NCI-H2227 (cell line): Measurements from ENCODE around the gene COL4A6.
A peak's percentile ranks its signal among the peaks of the same experiment; 100 is the strongest.

Experiments used
- DNase-seq: peaks from one replicate; lab custom pipeline; 2025; ENCODE audit not compliant: unreplicated experiment; lab: John Stamatoyannopoulos, UW

Gene COL4A6

DNA sequence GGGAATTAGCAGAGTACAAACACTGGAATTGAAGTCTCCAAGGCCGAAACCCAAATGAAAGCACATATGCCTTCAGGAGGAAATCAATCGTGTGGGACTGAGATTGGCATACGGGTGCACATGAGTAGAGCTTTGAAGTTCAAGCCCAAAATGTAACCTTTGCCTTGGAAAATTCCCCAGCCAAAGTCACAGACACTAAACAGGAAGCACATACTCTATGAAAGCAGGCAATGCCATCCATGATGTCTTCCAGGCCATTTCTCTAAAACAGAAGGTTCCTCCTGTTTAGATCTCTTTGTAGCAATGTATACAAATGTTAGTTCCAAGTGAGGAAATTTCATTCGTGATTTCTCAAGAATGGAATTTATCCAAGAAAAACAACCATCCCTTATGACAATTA lies 162.5 kb downstream of the COL4A6 start:
- DNase-seq = no peak

DNA sequence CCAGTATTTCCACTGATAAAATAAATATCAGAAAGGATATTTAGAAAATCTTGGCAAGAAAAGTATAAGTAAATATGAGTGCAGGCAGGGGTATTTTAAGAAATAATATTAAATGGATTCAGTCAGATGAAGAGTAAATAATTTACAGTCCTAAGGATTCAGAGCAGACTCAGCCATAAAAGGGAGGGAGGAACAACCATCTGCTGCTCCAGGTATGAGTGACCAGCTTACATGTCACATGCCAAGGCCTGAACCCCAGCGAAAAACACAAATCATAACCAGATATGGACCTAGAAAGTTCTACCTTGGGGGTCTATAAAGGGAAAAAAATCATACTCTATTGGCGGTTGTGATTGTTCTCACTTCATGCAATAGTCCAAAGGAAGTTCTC lies 166.8 kb downstream of the COL4A6 start:
- DNase-seq = no peak

DNA sequence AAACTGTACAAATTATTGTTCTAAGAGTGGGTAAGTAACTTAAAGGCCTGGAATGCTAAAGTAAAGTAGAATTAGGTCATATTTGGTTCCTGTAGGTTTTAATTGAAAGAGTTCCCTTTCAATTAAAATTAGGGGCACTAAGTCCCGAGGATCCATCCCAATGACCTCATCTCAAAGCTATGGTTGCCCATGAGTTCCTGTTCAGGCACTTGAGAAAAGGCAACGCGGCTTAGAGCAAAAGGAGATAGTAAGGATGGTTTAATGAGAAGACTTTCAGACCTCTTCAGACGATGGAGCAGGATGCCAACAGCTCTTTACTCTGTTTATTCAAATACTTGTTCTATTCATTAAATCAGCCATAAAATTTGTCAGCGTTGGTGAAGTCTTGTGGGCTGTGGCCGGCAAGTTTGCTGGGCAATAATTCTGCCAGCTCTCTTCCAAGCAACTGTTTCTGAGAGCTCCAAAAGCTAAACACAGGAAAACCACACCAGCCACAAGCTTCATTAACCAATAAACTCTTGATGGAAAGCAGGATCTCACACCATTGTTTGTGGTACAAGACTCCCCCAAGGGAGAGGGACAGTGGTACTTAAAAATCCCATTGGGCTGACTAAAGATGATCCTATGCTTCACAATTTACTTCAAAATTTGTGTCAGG lies 167.4 kb downstream of the COL4A6 start:
- no peak for DNase-seq

DNA sequence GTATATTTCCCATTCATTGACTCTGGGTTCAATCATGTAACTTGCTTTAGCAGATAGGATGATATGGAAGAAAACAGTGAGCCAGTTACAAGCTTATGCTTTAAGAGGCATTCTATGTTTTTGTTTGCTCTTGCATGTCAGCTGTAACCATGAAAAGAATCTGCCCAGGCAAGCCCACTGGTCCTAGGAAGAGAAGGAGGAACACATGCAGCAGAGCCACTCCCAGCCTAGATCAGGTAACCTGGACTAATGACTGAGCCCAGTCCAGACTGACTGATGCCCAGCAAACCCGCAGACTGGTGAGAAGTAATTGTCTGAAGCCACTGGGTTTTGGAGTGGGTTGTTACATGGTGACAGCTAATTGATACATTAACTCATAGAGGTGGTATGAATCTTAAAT lies 167.9 kb downstream of the COL4A6 start:
- no peak for DNase-seq

DNA sequence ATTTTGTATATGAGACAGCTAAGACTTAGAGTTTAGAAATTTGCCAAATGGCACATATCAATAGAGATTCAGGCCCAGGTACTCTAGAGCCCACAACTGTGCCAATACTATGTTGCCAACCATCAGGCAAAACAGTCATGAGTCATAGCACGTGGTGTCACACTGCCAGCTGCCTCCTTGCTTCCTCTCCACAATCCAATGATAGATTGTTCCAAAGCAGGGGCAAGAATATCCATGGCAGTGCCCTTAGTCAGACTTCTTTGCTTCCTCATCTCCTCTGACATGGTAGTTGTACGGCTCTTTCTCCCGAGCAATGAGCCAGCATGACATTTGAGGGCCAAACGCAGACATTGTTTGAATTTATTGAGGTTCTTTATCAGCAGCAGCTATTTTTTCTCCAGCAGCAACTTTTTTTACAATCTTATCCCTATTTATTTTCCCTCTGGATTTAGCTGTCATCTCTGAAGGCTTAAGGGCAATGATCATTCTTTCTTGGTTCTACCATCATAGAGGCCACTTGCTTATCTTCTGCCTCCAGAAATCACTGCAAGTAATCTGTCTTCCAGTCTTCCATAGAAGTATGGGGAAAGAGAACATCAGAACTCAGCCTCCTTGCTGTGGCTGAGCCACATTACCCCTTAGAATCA lies 169.7 kb downstream of the COL4A6 start:
- no peak for DNase-seq

DNA sequence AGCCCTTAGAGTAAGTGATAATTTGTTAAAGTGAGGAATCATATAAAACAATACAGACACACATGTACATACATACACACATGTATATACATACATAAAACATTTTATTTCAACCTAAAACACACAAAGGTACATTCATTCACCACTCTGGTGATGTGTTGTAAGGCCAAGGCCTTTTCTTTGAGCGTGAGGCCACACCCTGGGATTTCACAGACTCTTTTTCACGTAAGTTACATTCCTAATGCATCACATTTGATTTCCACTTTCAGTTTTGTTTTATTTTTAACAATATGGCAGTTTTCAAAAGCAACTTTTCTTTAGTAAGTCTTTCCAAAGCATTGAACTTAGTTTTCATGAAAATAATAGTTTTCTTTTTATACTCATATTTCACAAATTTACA lies 170.7 kb downstream of the COL4A6 start:
- DNase-seq = no peak

DNA sequence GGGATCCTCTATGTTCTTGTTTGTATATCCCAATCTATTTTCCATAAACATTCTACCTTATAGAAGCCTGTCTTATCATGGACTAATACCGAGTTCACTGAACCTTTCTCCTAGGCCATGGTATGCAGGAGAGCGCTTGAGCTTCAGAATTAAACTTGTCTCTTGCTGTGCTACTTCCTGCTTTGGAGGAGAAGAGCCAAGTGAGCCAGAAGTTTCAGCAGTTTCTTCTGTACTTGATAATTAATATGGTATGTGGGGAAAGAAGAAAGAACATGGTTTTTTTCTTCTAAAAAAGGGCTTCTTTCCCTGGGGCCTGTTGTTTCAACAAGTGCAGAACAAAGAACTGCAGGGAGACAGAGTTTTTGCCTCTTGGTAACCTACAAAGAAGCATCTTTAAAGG lies 173.8 kb downstream of the COL4A6 start:
- no peak for DNase-seq

DNA sequence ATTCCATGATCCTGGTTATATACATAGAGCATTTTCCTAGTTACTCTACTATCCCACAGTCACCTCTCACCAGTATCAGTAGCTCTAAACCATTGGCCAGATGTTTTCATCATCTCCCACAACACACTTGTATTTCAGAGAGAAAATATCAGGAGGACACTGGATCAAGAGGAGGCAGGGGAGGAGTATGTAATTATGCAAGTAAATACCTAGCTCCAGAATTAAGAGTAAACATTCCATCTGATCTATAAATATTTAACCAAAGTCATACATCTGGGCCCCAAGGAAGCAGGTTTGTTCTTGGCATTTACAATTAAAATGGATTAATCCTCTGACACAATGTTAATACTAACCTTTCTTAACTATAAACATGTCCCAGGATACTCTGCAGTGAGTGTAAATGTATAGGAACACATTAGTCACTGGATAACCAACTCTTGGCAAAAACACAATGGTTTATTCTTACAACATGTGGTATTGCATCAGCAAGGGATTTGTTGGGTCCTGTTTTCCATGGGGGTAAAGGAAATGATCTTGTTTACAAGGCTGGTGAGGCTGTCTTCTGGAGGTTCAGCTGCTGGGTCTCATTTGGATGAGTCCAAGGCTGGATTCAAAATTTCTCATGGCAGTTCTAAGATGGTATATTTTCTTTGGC lies 176.5 kb downstream of the COL4A6 start:
- DNase-seq = no peak

DNA sequence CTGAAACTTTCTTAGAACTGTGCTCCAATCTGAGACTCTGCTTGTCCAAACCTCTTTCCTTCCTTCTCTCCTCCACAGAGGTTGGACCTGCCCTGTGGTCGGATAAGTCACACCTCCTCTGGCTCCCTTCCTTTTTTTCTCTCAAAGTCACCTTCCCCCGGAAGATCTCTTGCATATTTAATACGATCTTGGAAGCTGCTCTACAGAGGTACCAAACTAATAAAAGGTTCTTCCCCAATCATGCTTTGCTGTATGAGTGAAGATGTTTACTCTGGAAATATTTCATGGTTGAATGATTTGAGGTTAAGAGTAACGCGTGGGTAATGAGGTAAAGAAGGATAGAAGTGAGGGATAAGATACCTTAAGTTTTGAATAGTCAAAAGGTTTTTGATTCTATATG lies 180.7 kb downstream of the COL4A6 start:
- DNase-seq = no peak

DNA sequence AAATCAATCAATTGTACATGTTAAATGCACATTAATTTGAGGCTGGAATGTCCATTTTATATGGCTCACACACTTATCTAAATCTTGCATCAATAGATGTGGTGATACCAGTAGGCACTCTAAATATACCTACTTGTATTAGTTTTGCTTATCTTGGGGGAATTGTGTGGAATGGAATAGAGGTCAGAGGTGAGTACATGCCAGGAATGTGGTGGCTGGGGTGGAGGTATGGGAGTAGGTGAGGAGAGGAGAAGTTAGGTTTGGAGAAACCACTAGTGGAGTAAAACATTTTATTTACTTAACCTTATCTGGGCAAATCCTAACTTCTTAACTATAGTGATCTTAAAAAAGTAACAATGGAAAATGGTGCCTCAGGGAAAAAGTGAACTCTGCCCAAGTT lies 183.6 kb downstream of the COL4A6 start:
- DNase-seq = no peak

DNA sequence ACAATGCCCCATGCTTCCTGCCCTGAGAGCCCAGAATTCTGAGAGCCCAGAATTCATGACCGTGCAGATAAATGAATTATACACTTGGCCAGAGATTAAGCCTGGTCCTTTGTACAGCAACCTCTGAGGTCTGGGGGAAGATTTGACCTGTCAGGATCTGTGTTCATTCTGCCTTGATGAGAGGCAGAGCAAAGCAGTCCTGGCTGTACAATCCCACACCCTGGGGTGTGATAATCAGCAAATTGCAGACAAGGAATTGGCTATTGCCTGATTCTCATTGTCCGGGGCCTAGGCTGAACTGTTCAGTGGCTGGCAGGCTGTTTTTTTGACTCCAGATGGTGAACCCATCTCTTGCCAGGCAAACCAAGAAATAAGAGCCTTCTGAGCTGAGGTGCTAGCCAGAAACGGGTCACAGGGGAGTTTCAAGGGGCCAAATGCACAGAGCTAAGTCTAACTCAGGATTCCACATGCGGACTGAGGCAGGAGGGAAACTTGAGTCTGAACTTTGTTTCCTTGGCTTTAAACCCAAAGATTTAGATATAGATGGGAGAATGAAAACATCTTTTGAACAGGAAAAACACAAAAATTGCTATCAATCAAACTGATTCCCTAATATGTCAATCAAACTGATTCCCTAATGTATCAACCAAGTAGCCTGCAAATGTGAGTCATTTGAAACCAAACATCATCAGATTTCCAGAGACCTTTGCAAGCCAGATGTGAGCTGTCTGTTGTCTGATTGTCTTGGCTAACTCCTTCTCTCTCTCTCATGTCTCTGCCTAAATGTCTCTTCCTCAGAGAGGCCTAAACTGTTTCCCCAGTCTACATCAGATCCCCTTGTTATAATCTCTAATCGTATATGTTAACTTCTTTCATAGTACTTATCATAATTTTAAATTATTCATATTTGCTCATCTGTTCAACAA lies 187.3 kb downstream of the COL4A6 start:
- no peak for DNase-seq

DNA sequence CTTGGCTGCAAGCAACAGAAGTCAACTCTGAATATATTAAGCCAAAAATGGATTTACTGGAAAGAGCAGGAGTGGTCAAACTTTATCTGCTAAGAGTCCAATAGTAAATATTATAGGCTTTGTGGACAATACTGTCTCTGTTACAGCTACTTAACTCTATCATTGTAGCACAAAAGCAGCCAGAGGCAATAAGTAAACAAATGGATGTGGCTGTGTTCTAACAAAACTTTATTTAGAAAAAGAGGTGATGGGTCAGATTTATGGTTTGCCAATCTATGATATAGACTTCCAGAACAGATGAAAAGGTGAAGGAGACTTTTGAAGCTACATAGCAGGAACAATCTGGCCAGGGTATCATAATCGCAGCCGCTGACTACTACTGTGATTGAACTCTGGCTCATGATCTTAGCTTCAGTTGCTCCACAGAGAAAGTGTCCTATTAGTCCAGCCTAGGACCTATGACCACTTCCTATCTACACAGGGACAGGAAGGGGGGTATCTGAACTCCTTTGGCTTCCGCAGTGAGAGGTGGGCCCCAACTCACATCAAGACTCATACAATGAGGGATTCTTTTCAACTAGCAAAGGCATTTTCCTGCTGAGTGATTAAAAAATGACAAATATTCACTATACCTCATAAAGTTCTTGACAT lies 191.8 kb downstream of the COL4A6 start:
- DNase-seq = no peak

DNA sequence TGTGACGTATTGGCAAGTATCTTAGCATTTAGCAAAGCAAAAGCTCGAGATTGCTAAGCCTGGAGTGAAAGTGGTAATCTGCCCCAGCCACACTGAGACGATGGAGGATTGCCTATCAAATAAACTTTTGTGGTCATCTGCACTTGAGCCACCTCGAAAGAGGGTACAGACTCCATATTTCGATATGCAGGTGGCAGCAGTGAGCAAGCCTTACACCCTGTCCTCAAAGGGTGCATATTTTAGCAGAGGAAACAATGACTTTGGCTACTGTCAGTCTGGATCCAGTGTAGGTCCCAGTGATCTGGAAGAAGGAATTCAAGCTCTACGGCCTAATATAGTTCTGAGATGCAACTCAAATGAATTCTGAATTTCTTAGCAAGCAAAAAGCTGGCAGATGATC lies 192.8 kb downstream of the COL4A6 start:
- DNase-seq = no peak

DNA sequence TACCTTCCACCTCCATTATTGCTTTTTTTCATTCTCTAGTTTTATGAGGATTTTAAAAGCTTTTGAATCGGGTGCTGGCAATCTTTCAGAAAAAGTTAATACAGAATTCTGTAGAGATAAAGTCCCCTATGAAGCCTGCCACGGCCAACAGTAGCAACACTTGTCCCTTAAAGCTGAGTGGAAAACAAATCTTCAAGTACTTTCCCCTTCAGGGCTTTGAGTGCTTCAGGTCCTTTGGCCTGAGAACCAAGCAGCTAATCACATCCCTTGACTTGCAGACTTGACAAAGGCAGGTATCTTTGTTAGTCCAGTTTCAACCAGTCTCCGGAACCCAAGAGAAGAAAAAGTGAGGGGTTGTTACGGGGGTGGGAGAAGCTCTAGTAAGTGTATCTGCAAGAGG lies 202.2 kb downstream of the COL4A6 start:
- no peak for DNase-seq

DNA sequence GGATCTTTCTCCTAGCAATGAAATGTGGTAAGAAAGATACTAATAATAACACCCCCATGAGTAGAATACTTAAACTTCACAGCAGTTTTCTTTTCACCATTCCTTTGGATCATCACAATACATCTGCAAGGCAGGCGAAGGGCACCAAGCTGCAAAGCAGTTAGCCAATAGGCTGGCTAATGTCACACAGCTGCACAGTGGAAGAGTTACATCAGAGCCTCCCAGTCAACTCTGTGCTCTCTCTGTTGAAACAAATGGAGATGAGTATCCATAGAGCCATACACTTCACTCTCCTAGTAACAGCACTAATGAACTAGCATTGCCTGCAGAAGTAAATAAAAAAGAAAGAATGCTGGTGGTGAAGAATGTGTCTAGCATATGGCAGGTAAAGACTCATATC lies 207.6 kb downstream of the COL4A6 start:
- DNase-seq = no peak

DNA sequence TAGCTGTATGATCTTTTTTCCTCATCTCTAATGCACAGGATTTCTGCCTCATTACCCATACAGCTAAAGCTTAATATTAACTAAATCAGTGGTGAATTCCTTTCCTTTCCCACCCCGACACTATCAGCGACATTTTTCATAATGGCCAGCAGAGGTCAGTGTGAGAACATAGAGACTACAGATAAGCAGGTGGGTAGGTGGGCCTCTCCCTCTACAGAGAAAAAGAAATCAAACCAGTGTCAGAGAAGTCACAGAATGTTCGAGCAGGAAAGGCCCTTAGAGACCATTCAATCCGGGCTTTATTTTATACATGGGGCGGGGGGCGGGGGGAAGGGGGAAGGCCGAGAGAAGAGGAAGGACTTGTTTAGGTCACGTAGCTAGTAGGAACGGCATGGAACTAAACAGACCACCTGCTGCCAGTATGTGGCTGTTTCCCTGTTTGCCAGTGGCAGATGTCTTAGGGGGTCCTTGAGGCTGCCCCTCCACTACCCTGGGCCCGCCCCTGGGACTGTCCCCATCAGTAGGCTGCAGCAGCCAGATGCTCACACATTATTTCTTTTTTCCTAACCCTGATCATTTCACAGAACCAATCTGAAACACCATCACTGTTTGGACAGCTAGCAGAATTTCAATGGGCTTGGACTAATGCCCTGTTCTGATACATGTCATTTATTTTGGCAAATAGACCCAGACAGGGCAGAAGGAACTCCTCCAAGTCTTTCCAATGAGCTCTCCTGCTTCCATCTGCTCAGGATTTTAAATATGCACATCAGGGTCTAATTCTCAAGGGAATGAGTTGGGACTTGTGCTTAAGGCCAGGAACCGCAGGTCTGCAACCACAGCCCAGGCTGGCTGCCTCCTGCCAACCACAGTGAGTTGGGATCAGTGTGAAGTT lies 213.2 kb downstream of the COL4A6 start:
- DNase-seq = peak; percentile 66

DNA sequence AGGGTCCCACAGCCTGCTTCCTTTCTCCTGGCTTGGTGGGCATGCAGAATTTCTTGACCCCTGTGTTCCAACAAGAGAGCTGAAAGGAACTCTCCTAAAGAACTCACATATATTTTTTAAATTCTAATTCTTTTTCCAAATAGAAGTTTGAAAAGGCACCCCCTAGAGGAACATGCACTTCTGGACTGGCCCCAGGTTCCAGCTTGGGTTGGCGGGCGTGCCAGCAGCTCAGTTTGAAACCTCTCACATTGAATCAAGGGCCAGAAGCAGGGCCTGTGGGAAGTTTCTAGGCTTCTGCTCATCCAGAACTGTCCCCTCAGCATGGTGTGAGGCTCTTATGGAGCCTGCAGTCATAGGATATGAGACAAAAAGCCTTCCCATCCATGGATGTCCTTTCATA lies 214.0 kb downstream of the COL4A6 start:
- no peak for DNase-seq

DNA sequence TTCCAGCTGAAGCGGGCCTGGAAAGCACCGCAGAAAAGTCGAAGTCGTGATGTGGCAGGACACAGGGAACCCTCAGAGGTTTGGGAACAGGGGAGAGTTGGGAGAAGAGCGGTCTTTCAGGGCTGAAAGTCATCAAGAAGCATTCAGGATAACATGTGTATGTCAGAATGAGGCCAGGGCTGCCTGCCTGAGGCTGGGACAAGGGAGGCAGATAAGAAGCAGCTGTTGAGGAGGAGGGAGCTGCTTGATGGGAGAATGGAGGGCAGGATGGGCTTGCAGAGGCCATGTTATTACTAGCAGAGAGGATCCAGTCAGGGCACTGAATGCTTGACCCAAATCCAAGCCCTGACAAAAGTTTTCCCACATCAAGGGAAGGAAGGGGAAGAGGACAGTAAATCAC lies 214.6 kb downstream of the COL4A6 start:
- no peak for DNase-seq

DNA sequence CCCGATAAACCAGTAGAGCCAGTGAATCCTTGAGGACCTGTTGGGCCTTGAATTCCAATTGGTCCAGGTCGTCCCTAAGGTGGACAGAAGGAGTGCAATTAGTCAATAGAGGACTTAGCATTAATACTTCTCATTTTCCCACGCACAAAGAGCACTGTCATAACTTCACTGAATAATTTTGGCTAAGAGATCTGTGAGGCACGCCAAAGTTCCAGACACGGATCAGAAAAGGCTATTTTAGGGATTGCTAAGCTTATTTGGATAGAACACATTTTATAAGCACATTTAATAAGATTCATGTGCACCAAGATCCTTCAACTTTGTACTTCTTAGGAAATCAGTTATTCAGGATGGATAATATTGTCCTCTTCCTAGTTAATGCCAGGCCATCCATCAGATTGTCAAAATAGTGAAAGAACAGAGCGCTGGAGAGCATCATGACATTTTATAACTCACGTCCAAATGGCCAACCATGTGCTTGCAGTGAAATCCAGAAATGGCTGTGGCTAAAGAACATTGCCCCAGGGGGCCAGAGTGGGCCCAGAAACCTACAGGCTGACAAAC lies 216.8 kb downstream of the COL4A6 start:
- no peak for DNase-seq
